Astrocyte of the cerebellum (primary cell): ENCODE data around the gene RPL37.
"Not testable (repeated sequence)": the region's sequence is repeated elsewhere in the genome, so short reads cannot be mapped to it uniquely, and the experiment has no call there.

Source experiments
- DNase-seq: peaks from one replicate; pipeline ENCODE4 v3.0.0-alpha.2; 2011; ENCODE audit warnings: low read depth
- H3K4me3 ChIP-seq: 2 replicates; pipeline ENCODE4 v1.5.1; 2011; ENCODE audit warnings: mild to moderate bottlenecking, low read depth, low read length, moderate library complexity
- in situ Hi-C: cut with HindIII; loops from 2 replicates; pipeline ENCODE4 v1.10.0; 2017; ENCODE audit warnings: low sequenced_read_pairs
- TF ChIP-seq, protein P1 (sequence below): IDR thresholded peaks from 2 replicates; pipeline ENCODE4 v1.5.1; 2012; ENCODE audit warnings: low read length, low read depth, moderate library complexity, mild to moderate bottlenecking; ENCODE audit errors: missing control alignments

Gene RPL37

DNA sequence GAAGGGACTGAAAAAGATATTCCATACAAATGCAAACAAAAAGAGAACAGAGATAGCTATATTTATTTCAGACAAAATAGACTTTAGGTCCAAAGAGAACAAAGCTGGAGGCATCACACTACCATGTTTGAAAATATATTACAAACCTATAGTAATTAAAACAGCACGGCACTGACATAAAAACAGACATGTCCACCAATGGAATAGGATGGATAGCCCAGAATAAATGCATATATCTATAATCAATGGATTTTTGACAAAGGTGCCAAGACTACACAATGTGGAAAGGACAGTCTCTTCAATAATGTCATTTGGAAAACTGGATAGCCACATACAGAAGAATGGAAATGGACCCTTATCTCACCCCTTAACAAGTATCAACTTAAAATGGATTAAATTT lies 47.0 kb downstream of the RPL37 start:
- TF ChIP-seq, protein P1, sequence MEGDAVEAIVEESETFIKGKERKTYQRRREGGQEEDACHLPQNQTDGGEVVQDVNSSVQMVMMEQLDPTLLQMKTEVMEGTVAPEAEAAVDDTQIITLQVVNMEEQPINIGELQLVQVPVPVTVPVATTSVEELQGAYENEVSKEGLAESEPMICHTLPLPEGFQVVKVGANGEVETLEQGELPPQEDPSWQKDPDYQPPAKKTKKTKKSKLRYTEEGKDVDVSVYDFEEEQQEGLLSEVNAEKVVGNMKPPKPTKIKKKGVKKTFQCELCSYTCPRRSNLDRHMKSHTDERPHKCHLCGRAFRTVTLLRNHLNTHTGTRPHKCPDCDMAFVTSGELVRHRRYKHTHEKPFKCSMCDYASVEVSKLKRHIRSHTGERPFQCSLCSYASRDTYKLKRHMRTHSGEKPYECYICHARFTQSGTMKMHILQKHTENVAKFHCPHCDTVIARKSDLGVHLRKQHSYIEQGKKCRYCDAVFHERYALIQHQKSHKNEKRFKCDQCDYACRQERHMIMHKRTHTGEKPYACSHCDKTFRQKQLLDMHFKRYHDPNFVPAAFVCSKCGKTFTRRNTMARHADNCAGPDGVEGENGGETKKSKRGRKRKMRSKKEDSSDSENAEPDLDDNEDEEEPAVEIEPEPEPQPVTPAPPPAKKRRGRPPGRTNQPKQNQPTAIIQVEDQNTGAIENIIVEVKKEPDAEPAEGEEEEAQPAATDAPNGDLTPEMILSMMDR, result no peak
- H3K4me3 ChIP-seq, result no peak overlapping the region
- DNase-seq, result no peak
- in situ Hi-C loops, result no loop called here

- DNase-seq, in situ Hi-C loops, H3K4me3 ChIP-seq: not testable (repeated sequence)
These were observed 48.4 kb downstream of the RPL37 start for GRCh38 chr5:40786664-40787063.

DNA sequence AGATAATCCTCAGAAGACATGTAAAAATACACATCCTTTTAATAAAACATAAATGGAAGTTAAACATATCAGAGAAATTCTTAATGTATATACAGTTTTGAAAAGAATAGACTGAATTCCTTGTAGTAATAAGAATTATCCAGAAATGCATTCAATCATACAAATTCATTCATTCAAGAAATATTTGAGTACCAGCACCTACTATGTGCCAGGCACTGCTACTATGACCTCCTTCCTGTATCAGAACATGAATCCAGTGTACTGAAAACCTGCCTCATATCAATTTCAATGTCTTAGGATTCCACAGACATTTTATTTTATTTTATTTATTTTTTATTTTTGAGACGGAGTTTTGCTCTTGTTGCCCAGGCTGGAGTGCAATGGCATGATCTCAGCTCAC lies 50.1 kb downstream of the RPL37 start:
- no peak overlapping the region for H3K4me3 ChIP-seq
- in situ Hi-C loops, result no loop called here
- TF ChIP-seq, protein P1, result no peak
- DNase-seq, result no peak

DNA sequence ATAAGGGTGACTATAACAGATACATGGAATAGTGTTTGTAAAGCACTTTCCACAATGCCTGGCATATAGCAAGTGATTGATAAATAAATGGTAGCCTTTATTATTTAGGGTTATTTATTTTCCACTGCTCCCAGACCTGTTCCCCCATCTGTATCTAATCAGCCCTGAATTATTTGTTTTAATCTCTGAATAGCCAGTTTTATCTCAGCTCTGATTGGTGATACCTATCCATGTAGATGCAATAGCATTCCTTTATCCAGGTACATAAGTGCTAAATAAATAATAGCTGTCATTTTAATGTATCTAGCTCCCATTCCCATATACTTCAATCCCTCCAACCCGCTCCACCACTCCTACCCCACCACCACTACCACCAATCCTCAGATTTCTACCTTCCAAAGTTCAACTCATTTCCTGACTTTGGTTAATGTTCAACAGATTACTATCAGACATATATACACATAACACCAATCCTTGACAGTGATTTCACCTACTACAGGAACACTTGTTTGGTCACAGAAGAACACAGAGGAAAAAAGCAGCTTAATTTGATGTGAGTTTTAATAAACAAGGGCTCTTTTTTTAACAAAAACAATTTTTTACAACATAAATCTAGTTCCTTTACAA lies 50.9 kb downstream of the RPL37 start:
- in situ Hi-C loops, result no loop called here
- DNase-seq, result no peak
- TF ChIP-seq, protein P1, result no peak
- no peak overlapping the region for H3K4me3 ChIP-seq

DNA sequence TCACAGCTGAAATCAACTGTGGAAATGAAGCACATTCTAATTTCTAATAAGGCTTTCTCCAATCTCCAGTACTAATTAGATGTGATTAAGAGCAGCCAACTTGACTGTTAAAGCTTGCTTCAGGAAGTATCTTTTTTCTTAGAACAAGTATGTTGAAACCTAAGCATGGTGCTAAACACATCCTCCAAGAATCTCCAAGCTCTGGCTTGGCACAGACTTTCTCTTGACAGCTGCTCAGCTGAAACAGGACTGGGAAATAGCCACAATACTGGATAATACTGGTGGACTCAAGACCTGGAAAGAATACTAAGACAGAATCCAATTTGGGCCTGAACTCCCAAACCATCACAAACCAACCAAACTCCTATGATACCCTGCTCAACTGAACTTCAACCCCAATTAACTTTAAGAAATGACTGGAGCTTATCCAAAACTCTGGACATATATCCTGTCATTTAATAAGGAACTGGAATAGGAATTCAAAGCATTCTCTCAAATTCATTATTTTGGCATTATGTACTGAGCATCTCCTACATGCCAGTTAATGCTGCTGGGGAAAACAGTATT lies 53.1 kb downstream of the RPL37 start:
- in situ Hi-C loops, result no loop called here
- no peak overlapping the region for H3K4me3 ChIP-seq
- TF ChIP-seq, protein P1, result no peak
- no peak for DNase-seq

GRCh38 chr5:40780858-40781257 lies 54.2 kb downstream of the RPL37 start:
- DNase-seq, result no peak
- TF ChIP-seq, protein P1, result no peak
- in situ Hi-C loops, result no loop called here
- H3K4me3 ChIP-seq, result no peak overlapping the region

DNA sequence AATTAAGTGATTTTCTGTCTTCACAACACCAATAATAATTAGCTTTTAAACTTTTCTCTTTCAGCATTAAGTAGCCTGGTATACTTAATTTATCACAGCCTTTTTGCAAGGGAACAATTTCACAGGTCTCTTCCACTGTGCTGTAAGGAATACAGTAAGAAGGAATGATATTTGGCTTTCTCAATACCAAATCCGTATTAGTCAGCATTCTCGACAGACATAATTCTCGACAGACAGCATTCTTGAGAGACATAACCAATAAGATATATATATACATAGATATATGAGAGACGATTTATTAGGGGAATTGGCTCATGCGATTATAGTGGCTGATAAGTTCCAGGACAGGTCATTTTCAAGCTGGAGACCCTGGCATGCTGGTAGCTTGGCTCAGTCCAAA lies 54.8 kb downstream of the RPL37 start:
- TF ChIP-seq, protein P1, result no peak
- H3K4me3 ChIP-seq, result no peak overlapping the region
- in situ Hi-C loops, result no loop called here
- DNase-seq, result no peak
